Measurements from ENCODE around the gene LMOD1.
"Not testable (repeated sequence)": the region's sequence is repeated elsewhere in the genome, so short reads cannot be mapped to it uniquely, and the experiment has no call there.

LMOD1 gene

GRCh38 chr1:201946224-201946908, at the start of gene LMOD1:
Gene LMOD1, minus strand, starts transcription at chr1:201946548. Its CDS starts 208 bp downstream, at chr1:201946340.
- DNase-seq = peak; percentile 4

GRCh38 chr1:201990427-201990826, 44.1 kb upstream of the LMOD1 start:
- no peak for DNase-seq

- DNase-seq = no peak
Observed at GRCh38 chr1:201989354-201990128, 43.2 kb upstream of the LMOD1 start.

GRCh38 chr1:201988601-201989000, 42.3 kb upstream of the LMOD1 start:
- DNase-seq = no peak

GRCh38 chr1:201985355-201985754, 39.0 kb upstream of the LMOD1 start:
- no peak for DNase-seq

GRCh38 chr1:201984446-201984845, 38.1 kb upstream of the LMOD1 start:
- no peak for DNase-seq

- no peak for DNase-seq
Observed at GRCh38 chr1:201983380-201983805, 37.0 kb upstream of the LMOD1 start.

GRCh38 chr1:201982623-201983379, 36.5 kb upstream of the LMOD1 start, which contains the start of gene RNPEP:
Gene RNPEP, plus strand, starts transcription at chr1:201982648. Its CDS starts 19 bp downstream, at chr1:201982667.
- peak; percentile 87 for DNase-seq

GRCh38 chr1:201982082-201982622, 35.8 kb upstream of the LMOD1 start:
- DNase-seq = peak; percentile 79

GRCh38 chr1:201970334-201971159, 24.2 kb upstream of the LMOD1 start:
- no peak for DNase-seq

- DNase-seq = no peak
Observed at GRCh38 chr1:201968202-201968925, 22.0 kb upstream of the LMOD1 start.

GRCh38 chr1:201966171-201966570, 19.8 kb upstream of the LMOD1 start:
- DNase-seq = no peak

GRCh38 chr1:201964261-201964660, 17.9 kb upstream of the LMOD1 start:
- DNase-seq = no peak

- not testable (repeated sequence) for DNase-seq
Observed at GRCh38 chr1:201962382-201962781, 16.0 kb upstream of the LMOD1 start.

GRCh38 chr1:201958348-201958747, 12.0 kb upstream of the LMOD1 start:
- no peak for DNase-seq

- DNase-seq = peak; percentile 45
Observed at GRCh38 chr1:201955729-201956143, 9.4 kb upstream of the LMOD1 start.

- DNase-seq = peak; percentile 100
Observed at GRCh38 chr1:201955009-201955728, 8.8 kb upstream of the LMOD1 start, which contains the start of gene TIMM17A. Gene TIMM17A, plus strand, starts transcription at chr1:201955503. Its CDS starts 24 bp downstream, at chr1:201955527.

- no peak for DNase-seq
Observed at GRCh38 chr1:201954263-201955008, 8.1 kb upstream of the LMOD1 start.

GRCh38 chr1:201949491-201949890, 3.1 kb upstream of the LMOD1 start:
- no peak for DNase-seq

GRCh38 chr1:201947697-201948008, 1.3 kb upstream of the LMOD1 start:
- DNase-seq = no peak

All from inflammatory macrophage treated with lipopolysaccharide for 4 hours (primary cell).